B cell (primary cell): ENCODE measurements around the gene SPP2. TPM values are rescaled to one million over a fixed set of nuclear protein-coding genes. Genes with fewer than 3 reads are reported as not detected.

ENCODE experiments used
- ATAC-seq: fragments of 200-7000 bp; cut with Tn5 transposase; one replicate; pipeline ENCODE4 v1.10.0; 2021; ENCODE audit warnings: low read depth, mild to moderate bottlenecking, moderate number of reproducible peaks, moderate library complexity
- CTCF ChIA-PET: fragments of 350-600 bp; sonication (Branson Sonifier 250); formaldehyde crosslinking; loops from one replicate; lab custom pipeline; 2021; ENCODE audit warnings: antibody characterized with exemption, inconsistent platforms; lab: Charles Lee
- POLR2A ChIA-PET: fragments of 350-600 bp; sonication (Branson Sonifier 250); formaldehyde crosslinking; loops from one replicate; lab custom pipeline; 2021; ENCODE audit warnings: antibody characterized with exemption; lab: Charles Lee
- DNase-seq: peaks from one replicate; pipeline ENCODE4 v3.0.0; 2013
- H2AFZ ChIP-seq: 2 replicates; pipeline ENCODE4 v1.6.1; 2012; ENCODE audit warnings: mild to moderate bottlenecking, low read depth, low read length; ENCODE audit not compliant: insufficient read depth, poor library complexity, severe bottlenecking
- H3K27ac ChIP-seq, 2 donors: 1 replicate in 1 of 2; 2 replicates in 1 of 2; pipeline ENCODE4 v1.5.1; 2012 to 2013; ENCODE audit warnings: low read length in 2 of 2, mild to moderate bottlenecking in 2 of 2, moderate library complexity in 1 of 2
- H3K27me3 ChIP-seq, 4 experiments: fragments of 200-600 bp in 1 of 4; sonication (generic) in 1 of 4; replicated peaks in 1 of 4; 1 replicate in 2 of 4; 2 replicates in 2 of 4; pipeline versions ENCODE4 v1.6.1 to v1.7.0; 2013 to 2016; ENCODE audit warnings: low read length in 3 of 4, mild to moderate bottlenecking in 2 of 4, mixed read lengths in 1 of 4, moderate library complexity in 1 of 4; ENCODE audit not compliant: insufficient read depth in 4 of 4, control insufficient read depth in 3 of 4; ENCODE audit errors: control extremely low read depth in 1 of 4
- H3K36me3 ChIP-seq, 2 experiments: replicated peaks in 1 of 2; 1 replicate in 1 of 2; 2 replicates in 1 of 2; pipeline versions ENCODE4 v1.6.1 to v1.7.1; 2013; ENCODE audit warnings: low read length in 1 of 2; ENCODE audit not compliant: insufficient read depth in 2 of 2, control insufficient read depth in 1 of 2; ENCODE audit errors: control extremely low read depth in 1 of 2, extremely low read depth in 1 of 2
- H3K4me1 ChIP-seq, 2 donors: fragments of 200-600 bp in 1 of 2; sonication (generic) in 1 of 2; 1 replicate in 1 of 2; 2 replicates in 1 of 2; pipeline versions ENCODE4 v1.5.1 to v1.6.1; 2013 to 2017; ENCODE audit warnings: low read length in 2 of 2; ENCODE audit not compliant: control insufficient read depth in 2 of 2, insufficient read depth in 2 of 2
- H3K4me2 ChIP-seq: replicated peaks from 2 replicates; pipeline ENCODE3; 2012; ENCODE audit warnings: mild to moderate bottlenecking, low read depth, low read length; ENCODE audit not compliant: poor library complexity, severe bottlenecking
- H3K4me3 ChIP-seq, 5 experiments: fragments of 200-600 bp in 1 of 5; sonication (generic) in 1 of 5; 1 replicate in 3 of 5; 2 replicates in 2 of 5; pipeline versions ENCODE4 v1.5.1 to v1.7.0; 2011 to 2016; ENCODE audit warnings: low read length in 4 of 5, mild to moderate bottlenecking in 4 of 5, low read depth in 2 of 5, control low read depth in 1 of 5, moderate library complexity in 1 of 5; ENCODE audit not compliant: insufficient read depth in 1 of 5; ENCODE audit errors: control extremely low read depth in 1 of 5, extremely low read depth in 1 of 5
- H3K79me2 ChIP-seq: fragments of 200-600 bp; sonication (generic); one replicate; pipeline ENCODE4 v1.6.0; 2016; ENCODE audit warnings: low read length; ENCODE audit not compliant: control insufficient read depth, insufficient read depth
- H3K9ac ChIP-seq: fragments of 200-600 bp; sonication (generic); 2 replicates; pipeline ENCODE4 v1.6.1; 2017; ENCODE audit warnings: mild to moderate bottlenecking, low read length, moderate library complexity
- H3K9me3 ChIP-seq, 3 donors: one replicate each; pipeline versions ENCODE4 v1.6.1 to v1.7.1; 2013; ENCODE audit warnings: low read length in 2 of 3; ENCODE audit not compliant: control insufficient read depth in 2 of 3, insufficient read depth in 1 of 3; ENCODE audit errors: control extremely low read depth in 1 of 3
- H4K20me1 ChIP-seq: 2 replicates; pipeline ENCODE4 v1.6.0; 2012; ENCODE audit warnings: mild to moderate bottlenecking, low read length; ENCODE audit not compliant: insufficient read depth, control insufficient read depth, poor library complexity, severe bottlenecking
- H3K27ac Mint-ChIP-seq: one replicate; pipeline ENCODE4 v1.8.0; 2021; ENCODE audit warnings: mixed read lengths
- H3K27me3 Mint-ChIP-seq: one replicate; pipeline ENCODE4 v1.8.0; 2021; ENCODE audit warnings: mixed read lengths
- H3K4me1 Mint-ChIP-seq: one replicate; pipeline ENCODE4 v1.8.0; 2021; ENCODE audit warnings: mixed read lengths
- H3K4me3 Mint-ChIP-seq: one replicate; pipeline ENCODE4 v1.8.0; 2021; ENCODE audit warnings: mixed read lengths
- H3K9me3 Mint-ChIP-seq: one replicate; pipeline ENCODE4 v1.8.0; 2022; ENCODE audit warnings: mixed read lengths; ENCODE audit not compliant: insufficient read depth
- CTCF ChIP-seq: fragments of 200-600 bp; IDR thresholded peaks from one replicate; pipeline ENCODE4 v1.8.0; 2022; ENCODE audit warnings: antibody characterized with exemption, mild to moderate bottlenecking
- EZH2 ChIP-seq: IDR thresholded peaks from 2 replicates; pipeline ENCODE4 v1.6.1; 2012; ENCODE audit warnings: borderline replicate concordance, low read depth, mild to moderate bottlenecking, moderate library complexity, low read length; ENCODE audit not compliant: insufficient read depth, poor library complexity, severe bottlenecking
- WGBS: methylation state at CpG from one replicate; pipeline ENCODE4 v1.1.5; 2013; ENCODE audit warnings: missing lambda C conversion rate; ENCODE audit not compliant: insufficient coverage; 5-methylcytosine and 5-hydroxymethylcytosine counted together
- intact Hi-C: fragments of 100-400 bp; cut with micrococcal nuclease; formaldehyde crosslinking; loops from one replicate; pipeline ENCODE4 v1.10.0; 2022
- polyA plus RNA-seq: library from polyadenylated mRNA; depleted of rRNA; stranded (reverse); fragments of >200 nt; gene quantifications from 2 replicates; pipeline ENCODE4 v1.2.3, GENCODE V29; 2012
- total RNA-seq, 2 donors: library from RNA; stranded (reverse); fragments of 120-200 nt in 1 of 2; gene quantifications; 1 replicate in 1 of 2; 2 replicates in 1 of 2; pipeline versions ENCODE4 v1.2.3 to v1.2.4, GENCODE V29; 2013 to 2022

The SPP2 gene
- total and polyA plus RNA-seq, 2 donors (not counting 1 experiment from before 2014, with no cell fraction given): not detected

- TF ChIP-seq EZH2 (no peak), CTCF (no peak)
Measured at GRCh38 chr2:234061624-234062257, 11.2 kb downstream of the SPP2 start.

GRCh38 chr2:234066587-234066986, 16.1 kb downstream of the SPP2 start:
- Histone ChIP-seq H3K36me3 (no peaks in the 10 kb centered on the region), H4K20me1 (no peaks in the 10 kb centered on the region), H3K4me1 (peaks cover 0 to 1% of the 10 kb centered on the region in 2 donors), H3K4me2 (no peak overlapping the region), H3K79me2 (no peaks in the 10 kb centered on the region), H3K27me3 (no peaks in the 10 kb centered on the region), H3K27ac (no peak overlapping the region), H2AFZ (no peak overlapping the region), H3K9me3 (no peaks in the 10 kb centered on the region), H3K4me3 (no peak overlapping the region), H3K9ac (no peak overlapping the region)
- no peak for TF ChIP-seq EZH2
- no peak for TF ChIP-seq CTCF
- WGBS: no CpG with 5 or more reads among the region's 2 CpGs
- Mint-ChIP-seq H3K4me3 (no peak overlapping the region), H3K27me3 (peaks cover 40% of the 10 kb centered on the region), H3K27ac (no peak overlapping the region), H3K9me3 (peaks cover 2% of the 10 kb centered on the region), H3K4me1 (no peaks in the 10 kb centered on the region)
- ChIA-PET CTCF (no interaction called here), POLR2A (interaction anchor here (0.5 to 0.7 kb wide), 2 partner anchors 554 to 1127 kb away, joined by 3 to 8 read pairs; no protein-coding TSS in a partner anchor)
- intact Hi-C loops: no loop called here
- no peak for DNase-seq
- no peak for ATAC-seq

More at GRCh38 chr2:234061624-234062257, 11.2 kb downstream of the SPP2 start:
- Mint-ChIP-seq H3K9me3 (no peaks in the 10 kb centered on the region), H3K4me1 (no peaks in the 10 kb centered on the region), H3K27ac (no peak overlapping the region), H3K27me3 (peaks cover 55% of the 10 kb centered on the region), H3K4me3 (no peak overlapping the region)
- no peak overlapping the region for H3K27ac ChIP-seq
- no peaks in the 10 kb centered on the region for H3K4me1 ChIP-seq
- H3K36me3 ChIP-seq: no peaks in the 10 kb centered on the region
- ChIA-PET CTCF (interaction anchor here (0.6 kb wide), 1 partner anchor 129 kb away, joined by 3 read pairs; no protein-coding TSS in a partner anchor), POLR2A (no interaction called here)
- 93% methylated on average over 3 of the region's 6 CpGs for WGBS
- no peak for ATAC-seq
- H3K27me3 ChIP-seq: peaks cover 0 to 10% (median 0%) of the 10 kb centered on the region in 4 experiments
- H3K4me2 ChIP-seq: no peak overlapping the region
- H2AFZ ChIP-seq: no peak overlapping the region
- no peak overlapping the region for H3K9ac ChIP-seq
- H3K9me3 ChIP-seq: peaks cover 0 to 1% (median 0%) of the 10 kb centered on the region in 3 donors
- H4K20me1 ChIP-seq: no peaks in the 10 kb centered on the region
- no peaks in the 10 kb centered on the region for H3K79me2 ChIP-seq
- intact Hi-C loops: no loop called here
- DNase-seq: no peak
- no peak overlapping the region for H3K4me3 ChIP-seq
